HK-2 (cell line): ENCODE measurements around the gene XPR1.
"Not testable (repeated sequence)": the region's sequence is repeated elsewhere in the genome, so short reads cannot be mapped to it uniquely, and the experiment has no call there.

Experiments
- DNase-seq: peaks from one replicate; pipeline ENCODE4 v3.0.0-alpha.2; 2018; ENCODE audit not compliant: unreplicated experiment

XPR1 gene

DNA sequence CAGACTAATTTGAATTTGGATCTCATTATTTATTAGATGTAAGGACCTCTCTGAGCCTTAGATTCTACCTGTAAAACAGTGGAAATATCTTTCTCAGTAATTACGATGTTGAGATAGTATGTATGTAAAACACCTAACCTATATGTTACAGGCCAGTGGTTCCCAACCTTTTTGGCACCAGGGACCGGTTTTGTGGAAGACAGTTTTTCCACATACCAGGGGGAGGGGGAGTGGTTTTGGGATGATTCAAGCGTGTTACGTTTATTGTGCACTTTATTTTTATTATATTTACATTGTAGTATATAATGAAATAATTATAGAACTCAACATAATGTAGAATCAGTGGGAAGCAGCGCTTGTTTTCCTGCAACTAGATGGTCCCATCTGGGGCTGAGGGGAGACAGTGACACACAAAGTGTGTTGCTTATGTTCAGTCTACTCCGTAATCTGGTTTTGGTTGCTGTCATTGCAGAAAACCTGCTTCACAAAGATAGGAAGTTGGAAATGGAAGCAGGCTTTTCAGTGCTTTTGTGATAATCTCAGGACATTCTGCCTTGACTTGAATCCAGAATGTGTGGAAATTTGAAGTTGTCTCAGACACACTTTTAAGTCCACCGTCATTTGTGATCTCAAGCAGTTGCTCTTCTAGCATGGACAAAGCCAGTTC lies 12.8 kb downstream of the XPR1 start:
- DNase-seq: no peak

DNA sequence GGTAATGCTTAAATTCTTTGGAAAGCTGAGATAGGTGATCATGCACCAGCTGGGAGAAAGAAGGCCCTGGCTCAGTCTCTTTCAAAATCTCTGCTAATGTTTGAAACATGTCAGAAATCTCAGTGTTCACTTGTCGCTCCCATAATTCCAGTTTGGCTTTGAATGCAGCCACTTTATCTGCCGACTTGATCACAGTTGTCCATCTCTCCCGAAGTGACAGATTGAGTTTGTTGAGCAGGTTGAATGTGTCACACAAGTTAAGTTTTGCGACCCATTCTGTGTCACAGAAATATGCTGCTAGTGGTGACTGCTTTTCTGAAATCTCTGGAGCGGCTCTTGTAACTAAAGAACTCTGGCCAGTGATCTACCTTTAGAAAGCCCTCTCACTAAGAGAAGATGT lies 13.4 kb downstream of the XPR1 start:
- DNase-seq: not testable (repeated sequence)

DNA sequence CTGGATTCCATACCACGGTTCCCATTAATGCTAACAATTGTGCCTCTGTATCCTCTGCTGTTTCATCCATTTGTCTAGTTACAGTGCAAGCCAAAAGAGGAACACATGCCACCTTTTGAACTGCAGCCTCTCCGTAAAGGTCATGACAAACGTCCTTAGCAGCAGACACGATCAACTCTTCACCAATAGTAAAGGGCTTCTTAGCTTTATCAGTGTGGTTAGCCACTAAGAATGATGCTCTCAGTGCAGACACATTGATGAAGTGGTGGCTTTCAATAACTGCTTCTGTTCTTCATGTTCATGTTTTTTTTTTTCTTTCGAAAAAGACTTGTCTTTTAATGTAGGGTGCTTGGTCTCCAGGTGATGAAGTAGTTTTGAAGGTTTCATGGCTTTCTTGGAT lies 14.3 kb downstream of the XPR1 start:
- DNase-seq: no peak

DNA sequence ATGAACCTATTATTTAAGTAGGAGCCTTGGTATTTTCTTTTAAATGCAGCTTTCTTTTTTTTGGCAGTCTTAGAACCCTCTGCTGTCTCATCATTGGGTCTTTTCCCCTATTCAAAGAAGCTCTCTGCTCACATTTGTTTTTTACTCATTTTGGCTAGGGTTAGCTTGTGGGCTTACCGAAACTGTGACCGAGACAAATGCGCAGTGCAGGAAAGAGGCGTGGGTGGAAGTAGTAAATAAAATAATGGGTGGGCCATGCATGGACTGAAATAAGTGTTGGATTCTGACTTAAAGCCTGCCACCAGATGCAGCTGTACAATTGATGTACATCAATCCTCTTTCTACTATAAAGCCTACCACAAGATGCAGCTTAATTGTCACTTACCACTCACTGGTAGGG lies 14.7 kb downstream of the XPR1 start:
- no peak for DNase-seq

DNA sequence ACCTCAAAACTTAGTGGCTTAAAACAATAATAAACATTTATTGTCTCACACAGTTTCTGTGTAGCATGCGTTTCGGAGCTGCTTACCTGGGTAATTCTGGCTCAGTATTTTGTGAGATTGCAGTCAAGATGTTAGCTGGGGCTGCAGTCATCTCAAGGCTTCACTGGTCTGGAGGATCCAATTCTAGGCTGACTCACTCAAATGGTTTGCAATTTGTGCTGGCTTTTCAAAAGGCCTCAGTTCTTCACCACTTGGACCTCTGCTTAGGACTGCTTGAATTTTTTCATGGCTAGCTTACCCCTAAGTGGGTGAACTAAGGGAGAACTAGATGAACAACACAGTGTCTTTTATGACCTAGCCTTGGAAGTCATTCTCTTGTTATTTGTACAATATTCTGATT lies 21.0 kb downstream of the XPR1 start:
- no peak for DNase-seq

DNA sequence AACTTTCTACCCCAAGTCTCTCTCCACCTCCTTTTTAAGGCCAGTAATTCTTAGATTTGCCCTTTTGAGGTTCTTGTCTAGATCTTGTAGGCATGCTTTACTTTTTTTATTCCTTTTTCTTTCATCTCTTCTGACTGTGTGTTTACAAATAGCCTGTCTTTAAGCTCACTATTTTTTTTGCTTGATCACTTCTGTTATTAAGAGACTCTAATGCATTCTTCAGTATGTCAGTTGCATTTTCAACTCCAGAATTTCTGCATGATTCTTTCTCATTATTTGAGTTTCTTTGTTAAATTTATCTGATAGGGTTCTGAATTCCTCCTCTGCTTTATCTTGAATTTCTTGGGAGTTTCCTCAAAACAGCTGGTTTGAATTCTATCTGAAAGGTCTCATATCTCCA lies 30.9 kb downstream of the XPR1 start:
- DNase-seq: no peak

DNA sequence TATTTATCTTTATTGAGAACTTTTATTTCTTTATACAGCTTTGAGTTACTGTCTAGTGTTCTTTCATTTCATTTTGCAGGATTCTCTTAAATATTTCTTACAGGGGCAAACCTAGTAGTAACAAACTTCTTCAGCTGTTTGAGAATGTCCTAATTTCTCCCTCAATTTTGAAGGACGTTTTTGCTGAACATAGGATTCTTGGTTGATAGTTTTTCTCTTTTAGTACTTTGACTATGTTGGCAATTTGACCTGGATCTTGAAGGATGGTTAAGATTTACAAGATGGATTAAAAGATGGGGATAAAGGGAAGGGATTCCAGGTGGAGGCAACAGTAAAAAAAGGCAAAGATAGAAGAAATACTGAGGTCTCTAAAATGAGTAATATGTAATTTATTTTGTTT lies 38.9 kb downstream of the XPR1 start:
- no peak for DNase-seq

DNA sequence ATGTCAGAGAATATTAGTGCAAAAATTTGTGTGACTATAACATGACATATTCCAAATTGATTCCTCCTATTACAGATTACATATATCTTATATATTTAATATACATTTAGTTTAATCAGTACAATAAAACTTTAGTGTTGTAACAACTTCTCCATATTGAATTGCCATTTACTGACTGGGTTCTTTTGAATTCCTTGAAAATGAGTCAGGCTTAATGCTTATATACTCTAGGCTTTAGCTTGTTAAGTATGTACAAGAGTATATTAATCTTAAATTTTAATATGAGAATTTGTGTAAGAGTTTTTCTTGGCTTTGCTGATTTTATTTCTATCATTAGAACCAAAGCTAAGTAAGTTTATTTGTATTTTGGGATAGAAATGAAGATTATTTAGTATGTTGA lies 40.3 kb downstream of the XPR1 start:
- no peak for DNase-seq

DNA sequence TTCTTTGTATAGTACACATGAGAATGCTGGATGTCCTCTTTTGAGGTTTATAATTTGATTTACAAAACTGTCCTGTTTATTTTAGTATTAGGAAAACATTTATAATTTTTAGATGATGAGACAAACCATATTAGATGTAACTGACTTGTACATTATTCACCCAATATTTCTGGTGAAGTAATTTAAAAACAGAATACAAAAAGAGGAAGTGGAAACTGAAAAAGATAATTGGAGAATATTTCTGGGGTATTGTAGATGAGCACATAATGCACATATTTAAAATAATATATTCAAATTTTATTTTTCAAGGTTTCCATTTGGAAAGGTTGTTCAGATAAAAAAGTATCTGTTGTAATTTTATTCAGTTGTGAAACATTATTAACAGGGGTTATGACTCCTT lies 40.7 kb downstream of the XPR1 start:
- DNase-seq: no peak

DNA sequence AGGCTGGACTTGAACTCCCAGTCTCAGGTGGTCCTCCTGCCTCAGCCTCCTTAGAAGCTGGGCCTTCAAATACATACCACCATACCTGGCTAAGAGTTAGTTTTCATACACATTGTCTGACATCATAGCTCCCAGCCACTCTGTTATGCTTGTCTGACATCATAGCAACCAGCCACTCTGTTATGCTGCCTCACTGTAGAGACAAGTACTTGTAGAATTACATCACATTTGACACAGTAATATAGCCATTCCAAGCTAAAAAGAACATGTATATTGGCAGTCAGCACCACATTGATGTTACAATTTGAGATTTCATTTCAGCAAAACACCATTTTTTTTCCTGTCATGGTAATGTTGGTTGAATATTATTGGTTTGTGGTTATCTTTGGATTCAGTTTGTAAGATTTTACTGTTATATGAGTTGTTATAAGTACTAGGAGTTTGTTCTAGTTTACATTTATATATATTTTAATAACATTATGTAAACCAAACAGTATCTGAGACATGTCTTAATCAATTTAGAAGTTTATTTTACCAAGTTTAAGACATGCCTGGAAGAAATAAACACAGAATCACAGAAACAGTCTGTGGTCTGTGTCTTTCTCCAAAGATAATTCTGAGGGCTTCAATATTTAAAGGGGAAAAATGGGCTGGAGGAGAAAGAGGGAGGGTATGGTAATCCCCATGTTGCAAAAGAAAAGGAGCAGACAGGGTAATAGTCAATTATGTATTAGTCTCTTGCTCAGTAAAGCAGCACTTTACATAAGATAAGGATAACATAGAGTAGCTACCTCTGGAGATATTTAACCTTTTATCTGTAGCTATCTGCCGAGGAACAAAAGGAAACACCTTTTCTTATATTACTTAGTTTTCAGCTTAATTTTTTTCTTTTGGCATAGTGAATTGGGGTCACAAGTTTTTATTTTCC lies 43.0 kb downstream of the XPR1 start:
- no peak for DNase-seq

DNA sequence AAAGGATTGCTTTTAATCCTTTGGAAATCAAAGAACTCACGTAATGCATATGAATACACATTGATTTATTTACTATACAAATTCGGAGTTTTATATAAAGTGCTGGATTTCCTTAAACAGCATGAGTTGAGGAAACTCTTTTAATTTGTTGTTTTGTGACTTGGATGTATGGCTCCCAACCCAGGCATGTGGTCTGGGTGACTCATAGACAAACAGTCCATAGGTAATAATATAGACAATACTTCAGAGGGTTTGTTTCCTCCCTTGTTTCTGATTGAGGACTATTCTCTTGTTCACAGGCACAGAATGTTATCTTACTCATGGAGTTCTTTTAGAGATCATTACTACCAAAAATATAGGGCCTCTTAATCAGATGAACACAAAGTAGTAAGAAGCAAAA lies 43.8 kb downstream of the XPR1 start:
- DNase-seq: no peak

DNA sequence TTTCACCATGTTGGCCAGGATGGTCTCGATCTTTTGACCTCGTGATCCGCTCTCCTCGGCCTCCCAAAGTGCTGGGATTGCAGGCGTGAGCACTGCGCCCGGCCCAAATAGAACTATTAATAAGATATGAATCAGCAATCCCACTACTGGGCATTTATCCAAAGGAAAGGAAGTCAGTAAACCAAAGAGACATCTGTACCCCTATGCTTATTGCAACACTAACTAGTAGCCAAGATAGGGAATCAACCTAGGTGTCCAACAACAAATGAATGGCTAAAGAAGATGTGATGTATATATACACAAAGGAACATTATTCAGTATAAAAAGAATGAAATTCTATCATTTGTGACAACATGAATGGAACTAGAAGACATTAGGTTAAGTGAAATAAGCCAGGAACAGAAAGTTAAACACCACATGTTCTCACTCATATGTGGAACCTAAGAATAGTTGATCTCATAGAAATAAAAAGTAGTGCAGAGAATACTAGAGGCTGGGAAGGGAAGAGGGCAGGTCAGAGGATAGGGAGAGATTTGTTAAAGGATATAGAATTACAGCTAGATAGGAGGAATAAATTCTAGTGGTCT lies 48.8 kb downstream of the XPR1 start:
- no peak for DNase-seq

DNA sequence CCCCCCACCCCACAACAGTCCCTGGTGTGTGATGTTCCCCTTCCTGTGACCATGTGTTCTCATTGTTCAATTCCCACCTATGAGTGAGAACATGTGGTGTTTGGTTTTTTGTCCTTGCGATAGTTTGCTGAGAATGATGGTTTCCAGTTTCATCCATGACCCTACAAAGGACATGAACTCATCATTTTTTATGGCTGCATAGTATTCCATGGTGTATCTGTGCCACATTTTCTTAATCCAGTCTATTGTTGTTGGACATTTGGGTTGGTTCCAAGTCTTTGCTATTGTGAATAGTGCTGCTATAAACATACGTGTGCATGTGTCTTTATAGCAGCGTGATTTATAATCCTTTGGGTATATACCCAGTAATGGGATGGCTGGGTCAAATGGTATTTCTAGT lies 51.3 kb downstream of the XPR1 start:
- not testable (repeated sequence) for DNase-seq

DNA sequence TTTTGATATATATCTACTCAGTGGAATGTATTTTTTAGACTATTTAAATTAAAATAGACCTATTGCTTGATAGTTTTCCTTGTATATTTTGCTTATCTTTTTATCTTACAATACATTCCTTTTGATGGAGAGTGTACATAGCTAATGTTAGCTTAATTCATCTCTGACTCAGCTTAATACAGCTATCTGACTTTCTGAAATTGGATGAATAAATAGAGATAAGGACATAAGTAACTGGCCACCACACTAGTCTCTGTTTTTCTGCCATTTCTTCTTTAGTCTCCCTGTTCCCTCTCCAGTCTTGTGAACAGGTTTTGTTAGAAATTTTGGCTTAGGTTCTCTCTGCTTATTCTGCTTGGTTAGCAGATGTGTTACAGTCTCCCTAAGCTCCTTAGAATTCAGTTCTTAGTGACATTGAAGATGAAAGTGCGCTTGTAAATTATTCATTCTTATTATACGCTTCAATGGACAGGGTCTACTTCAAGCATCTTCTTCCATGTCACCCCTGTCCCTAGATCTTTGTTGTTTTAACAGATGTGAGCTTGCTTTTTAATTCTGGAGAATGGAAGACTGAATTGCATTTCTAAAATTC lies 59.6 kb downstream of the XPR1 start:
- DNase-seq: no peak

DNA sequence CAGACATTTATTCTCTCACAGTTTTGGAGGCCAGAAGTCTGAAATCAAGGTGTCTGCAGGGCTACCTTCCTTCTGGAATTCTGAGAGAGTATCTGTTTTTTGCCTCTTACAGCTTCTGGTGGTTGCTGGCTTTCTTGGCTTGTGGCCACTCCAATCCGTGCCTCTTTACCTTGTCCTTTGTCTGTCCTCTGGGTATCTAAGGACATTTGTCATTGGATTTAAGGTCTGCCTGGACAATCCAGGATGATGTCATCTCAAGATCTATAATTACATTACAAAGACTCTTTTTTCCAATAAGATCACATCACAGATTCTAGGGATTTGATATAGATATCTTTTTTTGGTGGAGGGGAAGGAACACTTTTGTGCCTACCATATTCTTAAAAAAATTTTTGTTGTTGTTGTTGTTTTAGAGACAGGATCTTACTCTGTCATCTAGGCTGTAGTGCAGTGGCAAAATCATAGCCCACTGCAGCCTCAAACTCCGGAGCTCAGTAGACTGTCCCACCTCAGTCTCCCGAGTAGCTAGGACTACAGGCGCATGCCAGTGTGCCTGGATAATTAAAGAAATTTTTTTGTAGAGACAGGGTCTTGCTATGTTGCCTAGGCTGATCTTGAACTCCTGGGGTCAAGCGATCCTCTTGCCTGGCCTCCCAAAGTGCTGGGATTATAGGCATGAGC lies 61.9 kb downstream of the XPR1 start:
- DNase-seq: no peak

DNA sequence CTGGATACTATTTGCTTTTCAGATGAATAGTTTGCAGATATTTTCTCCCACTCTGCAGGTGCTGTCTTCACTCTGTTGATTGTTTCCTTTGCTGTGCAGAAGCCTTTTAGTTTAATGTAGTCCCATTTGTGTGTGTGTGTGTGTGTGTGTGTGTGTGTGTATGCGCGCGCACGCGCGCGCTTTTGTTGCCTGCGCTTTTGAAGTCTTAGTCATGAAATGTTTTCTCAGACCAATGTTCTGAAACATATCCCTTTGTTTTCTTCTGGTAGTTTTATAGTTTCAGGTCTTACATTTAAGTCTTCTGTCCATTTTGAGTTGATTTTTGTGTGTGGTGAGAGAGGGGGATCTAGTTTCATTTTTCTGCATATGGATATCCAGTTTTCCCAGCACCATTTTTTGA lies 63.5 kb downstream of the XPR1 start:
- DNase-seq: no peak

DNA sequence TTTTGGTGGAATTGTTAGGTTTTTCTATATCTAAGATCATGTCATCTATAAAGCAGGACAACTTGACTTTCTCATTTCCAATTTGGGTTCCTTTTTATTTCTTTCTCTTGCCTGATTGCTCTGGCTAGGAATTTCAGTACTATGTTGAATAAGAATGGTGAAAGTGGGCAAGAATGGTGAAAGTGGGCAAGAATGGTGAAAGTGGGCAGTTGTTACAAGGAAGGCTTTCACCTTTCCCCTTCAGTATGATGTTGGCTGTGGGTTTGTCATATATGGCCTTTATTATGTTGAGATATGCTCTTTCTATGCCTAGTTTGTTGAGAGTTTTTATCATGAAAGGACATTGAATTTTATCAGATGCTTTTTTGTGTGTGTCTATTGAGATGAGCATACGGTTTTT lies 64.5 kb downstream of the XPR1 start:
- no peak for DNase-seq

DNA sequence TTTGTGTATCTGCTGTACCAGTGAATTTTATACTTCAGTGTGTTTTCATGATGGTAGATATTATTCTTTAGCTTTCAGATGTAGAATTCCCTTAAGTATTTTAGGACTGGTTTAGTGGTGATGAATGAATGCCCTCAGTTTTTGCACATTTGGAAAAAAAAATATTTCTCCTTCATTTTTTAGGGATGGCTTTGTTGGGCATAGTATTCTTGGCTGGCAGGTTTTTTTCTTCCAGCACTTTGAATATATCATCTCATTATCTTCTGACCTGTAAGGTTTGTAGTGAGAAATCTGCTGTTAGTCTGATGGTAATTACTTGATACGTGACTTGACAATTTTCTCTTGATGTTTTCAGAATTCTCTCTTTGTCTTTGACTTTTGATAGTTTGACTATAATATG lies 66.8 kb downstream of the XPR1 start:
- no peak for DNase-seq

DNA sequence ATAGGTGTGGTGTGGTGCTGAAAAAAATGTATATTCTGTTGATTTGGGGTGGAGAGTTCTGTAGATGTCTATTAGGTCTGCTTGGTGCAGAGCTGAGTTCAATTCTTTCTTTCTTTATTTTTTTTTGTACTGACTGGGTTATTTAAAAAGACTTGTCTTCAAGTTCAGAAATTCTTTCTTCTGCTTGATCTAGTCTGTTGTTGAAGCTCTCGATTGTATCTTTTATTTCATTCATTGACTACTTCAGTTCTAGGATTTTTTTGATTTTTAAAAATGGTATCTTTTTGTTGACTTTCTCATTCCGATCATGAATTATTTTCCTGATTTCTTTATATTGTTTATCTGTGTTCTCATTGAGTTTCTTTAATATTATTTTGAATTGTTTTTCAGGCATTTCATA lies 70.6 kb downstream of the XPR1 start:
- DNase-seq: not testable (repeated sequence)

DNA sequence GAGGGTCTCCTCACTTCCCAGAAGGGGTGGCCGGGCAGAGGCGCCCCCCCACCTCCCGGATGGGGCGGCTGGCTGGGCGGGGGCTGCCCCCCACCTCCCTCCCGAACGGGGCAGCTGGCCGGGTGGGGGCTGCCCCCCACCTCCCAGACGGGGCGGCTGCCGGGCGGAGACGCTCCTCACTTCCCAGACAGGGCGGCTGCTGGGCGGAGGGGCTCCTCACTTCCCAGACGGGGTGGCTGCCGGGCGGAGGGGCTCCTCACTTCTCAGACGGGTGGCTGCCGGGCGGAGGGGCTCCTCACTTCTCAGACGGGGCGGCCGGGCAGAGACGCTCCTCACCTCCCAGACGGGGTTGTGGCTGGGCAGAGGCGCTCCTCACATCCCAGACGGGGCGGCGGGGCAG lies 78.9 kb downstream of the XPR1 start:
- not testable (repeated sequence) for DNase-seq

DNA sequence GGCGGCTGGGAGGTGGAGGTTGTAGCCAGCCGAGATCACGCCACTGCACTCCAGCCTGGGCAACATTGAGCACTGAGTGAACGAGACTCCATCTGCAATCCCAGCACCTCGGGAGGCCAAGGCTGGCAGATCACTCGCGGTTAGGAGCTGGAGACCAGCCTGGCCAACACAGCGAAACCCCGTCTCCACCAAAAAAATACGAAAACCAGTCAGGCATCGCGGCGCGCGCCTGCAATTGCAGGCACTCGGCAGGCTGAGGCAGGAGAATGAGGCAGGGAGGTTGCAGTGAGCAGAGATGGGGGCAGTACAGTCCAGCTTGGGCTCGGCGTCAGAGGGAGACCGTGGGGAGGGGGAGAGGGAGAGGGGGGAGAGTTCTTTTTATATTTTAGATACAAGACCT lies 79.4 kb downstream of the XPR1 start:
- not testable (repeated sequence) for DNase-seq

DNA sequence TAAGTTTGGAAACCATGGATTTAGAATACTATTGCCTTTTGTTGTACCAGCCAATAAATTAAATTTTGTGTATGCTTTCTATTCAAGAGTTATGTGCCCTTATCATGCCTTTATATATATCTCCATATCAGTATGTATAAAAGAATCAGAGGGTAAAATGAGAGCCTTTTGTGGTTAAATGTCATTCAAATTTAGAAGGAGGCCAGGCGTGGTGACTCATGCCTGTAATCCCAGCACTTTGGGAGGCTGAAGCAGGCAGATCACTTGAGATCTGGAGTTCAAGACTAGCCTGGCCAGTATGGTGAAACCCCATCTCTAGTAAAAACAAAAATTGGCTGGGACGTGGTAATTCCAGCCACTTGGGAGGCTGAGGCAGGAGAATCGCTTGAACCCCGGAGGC lies 88.9 kb downstream of the XPR1 start:
- DNase-seq: no peak
